ENCODE data around the gene ADCYAP1. TPM values are rescaled to one million over a fixed set of nuclear protein-coding genes. Genes with fewer than 3 reads are reported as not detected.

The ADCYAP1 gene
- total and polyA plus RNA-seq, 2 donors (not counting 1 experiment from before 2014, with no cell fraction given): not detected

DNA sequence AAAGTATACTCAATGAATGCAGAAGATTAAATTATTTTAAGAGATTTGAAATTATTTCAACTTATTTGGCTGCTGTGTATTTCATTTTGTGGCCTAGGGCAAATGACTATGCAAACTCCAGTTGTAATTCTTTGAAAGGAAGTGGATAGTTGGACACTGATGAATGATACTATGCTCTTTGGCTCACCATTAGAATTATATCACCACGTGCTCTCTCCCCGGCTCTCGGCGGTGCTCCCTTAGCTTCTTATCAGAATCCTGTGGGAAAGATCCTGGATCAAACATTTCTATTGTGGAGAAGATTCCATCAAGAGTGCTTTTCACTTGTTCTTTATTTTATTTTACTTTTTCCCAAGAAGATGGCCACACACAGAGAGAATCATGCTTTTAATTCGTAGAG, 55.2 kb downstream of the ADCYAP1 start:
- Histone ChIP-seq H4K20me1 (ENCODE audit: control insufficient read depth, insufficient read depth, low read length, poor library complexity, severe bottlenecking) (no peaks in the 10 kb centered on the region), H3K79me2 (ENCODE audit: control insufficient read depth, insufficient read depth, low read length) (no peaks in the 10 kb centered on the region), H3K27me3 (replicated peaks in 1 of 4; ENCODE audit: control extremely low read depth in 1 of 4, control insufficient read depth in 3 of 4, insufficient read depth in 4 of 4, low read length in 3 of 4) (peaks cover 0 to 4% (median 1%) of the 10 kb centered on the region in 4 experiments), H3K27ac (ENCODE audit: low read length in 2 of 2) (no peak overlapping the region), H3K4me3 (ENCODE audit: control extremely low read depth in 1 of 5, extremely low read depth in 1 of 5, insufficient read depth in 1 of 5, low read depth in 2 of 5, low read length in 4 of 5) (no peak overlapping the region), H2AFZ (ENCODE audit: insufficient read depth, low read depth, low read length, poor library complexity, severe bottlenecking) (no peak overlapping the region), H3K4me2 (replicated peaks; ENCODE audit: low read depth, low read length, poor library complexity, severe bottlenecking) (no peak overlapping the region), H3K4me1 (ENCODE audit: control insufficient read depth in 2 of 2, insufficient read depth in 2 of 2, low read length in 2 of 2) (peaks cover 0 to 2% of the 10 kb centered on the region in 2 donors), H3K9me3 (ENCODE audit: control extremely low read depth in 1 of 3, control insufficient read depth in 2 of 3, insufficient read depth in 1 of 3, low read length in 2 of 3) (no peaks in the 10 kb centered on the region), H3K36me3 (replicated peaks in 1 of 2; ENCODE audit: control extremely low read depth in 1 of 2, control insufficient read depth in 1 of 2, extremely low read depth in 1 of 2, insufficient read depth in 2 of 2, low read length in 1 of 2) (no peaks in the 10 kb centered on the region), H3K9ac (ENCODE audit: low read length) (no peak overlapping the region)
- intact Hi-C loops (cut with micrococcal nuclease): no loop called here
- Mint-ChIP-seq H3K27ac (no peak overlapping the region), H3K9me3 (ENCODE audit: insufficient read depth) (no peaks in the 10 kb centered on the region), H3K4me1 (no peaks in the 10 kb centered on the region), H3K27me3 (peaks cover 12% of the 10 kb centered on the region), H3K4me3 (no peak overlapping the region)
- no peak for TF ChIP-seq EZH2 (IDR thresholded peaks at IDR 0.05; ENCODE audit: borderline replicate concordance, insufficient read depth, low read depth, low read length, poor library complexity, severe bottlenecking)
- TF ChIP-seq, protein P1, sequence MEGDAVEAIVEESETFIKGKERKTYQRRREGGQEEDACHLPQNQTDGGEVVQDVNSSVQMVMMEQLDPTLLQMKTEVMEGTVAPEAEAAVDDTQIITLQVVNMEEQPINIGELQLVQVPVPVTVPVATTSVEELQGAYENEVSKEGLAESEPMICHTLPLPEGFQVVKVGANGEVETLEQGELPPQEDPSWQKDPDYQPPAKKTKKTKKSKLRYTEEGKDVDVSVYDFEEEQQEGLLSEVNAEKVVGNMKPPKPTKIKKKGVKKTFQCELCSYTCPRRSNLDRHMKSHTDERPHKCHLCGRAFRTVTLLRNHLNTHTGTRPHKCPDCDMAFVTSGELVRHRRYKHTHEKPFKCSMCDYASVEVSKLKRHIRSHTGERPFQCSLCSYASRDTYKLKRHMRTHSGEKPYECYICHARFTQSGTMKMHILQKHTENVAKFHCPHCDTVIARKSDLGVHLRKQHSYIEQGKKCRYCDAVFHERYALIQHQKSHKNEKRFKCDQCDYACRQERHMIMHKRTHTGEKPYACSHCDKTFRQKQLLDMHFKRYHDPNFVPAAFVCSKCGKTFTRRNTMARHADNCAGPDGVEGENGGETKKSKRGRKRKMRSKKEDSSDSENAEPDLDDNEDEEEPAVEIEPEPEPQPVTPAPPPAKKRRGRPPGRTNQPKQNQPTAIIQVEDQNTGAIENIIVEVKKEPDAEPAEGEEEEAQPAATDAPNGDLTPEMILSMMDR (IDR thresholded peaks at IDR 0.05): no peak
- ChIA-PET POLR2A (no interaction called here), CTCF (no interaction called here)
- no CpG with 5 or more reads among the region's 5 CpGs for WGBS (ENCODE audit: insufficient coverage)
- ATAC-seq (ENCODE audit: low read depth): no peak
- DNase-seq: no peak

Other genes starting within 250 kb of the ADCYAP1 start
- gene TYMS, start 247.2 kb upstream of the ADCYAP1 start, total RNA-seq: 0.34 and 0.49 TPM in 2 replicates
- gene TYMS, start 247.2 kb upstream of the ADCYAP1 start, polyA plus RNA-seq: 1.1 and 1.3 TPM in 2 replicates
- gene ENOSF1, start 192.2 kb upstream of the ADCYAP1 start, total RNA-seq: 32.7 and 34.8 TPM in 2 replicates
- 2.2 and 8.0 TPM in 2 replicates for gene ENOSF1, start 192.2 kb upstream of the ADCYAP1 start, polyA plus RNA-seq
- 0.30 and 0.51 TPM in 2 replicates for gene YES1, start 92.6 kb upstream of the ADCYAP1 start, total RNA-seq
- gene YES1, start 92.6 kb upstream of the ADCYAP1 start, polyA plus RNA-seq: 0.07 TPM in 1 of 2 replicates, not detected in the other

Data from B cell (primary cell).